DMS114 treated with DMSO at 0.1 percent for 48 hours (cell line): ENCODE measurements around the gene CORO6.
A peak's percentile ranks its signal among the peaks of the same experiment; 100 is the strongest.

Experiments
- DNase-seq: peaks from one replicate; lab custom pipeline; 2025; ENCODE audit not compliant: unreplicated experiment; lab: John Stamatoyannopoulos, UW

The CORO6 gene

GRCh38 chr17:29591737-29592608 is 30.7 kb downstream of the CORO6 start:
- DNase-seq, result peak; percentile 77

- peak; percentile 43 for DNase-seq
Measured at GRCh38 chr17:29591146-29591736, 31.5 kb downstream of the CORO6 start.

DNA sequence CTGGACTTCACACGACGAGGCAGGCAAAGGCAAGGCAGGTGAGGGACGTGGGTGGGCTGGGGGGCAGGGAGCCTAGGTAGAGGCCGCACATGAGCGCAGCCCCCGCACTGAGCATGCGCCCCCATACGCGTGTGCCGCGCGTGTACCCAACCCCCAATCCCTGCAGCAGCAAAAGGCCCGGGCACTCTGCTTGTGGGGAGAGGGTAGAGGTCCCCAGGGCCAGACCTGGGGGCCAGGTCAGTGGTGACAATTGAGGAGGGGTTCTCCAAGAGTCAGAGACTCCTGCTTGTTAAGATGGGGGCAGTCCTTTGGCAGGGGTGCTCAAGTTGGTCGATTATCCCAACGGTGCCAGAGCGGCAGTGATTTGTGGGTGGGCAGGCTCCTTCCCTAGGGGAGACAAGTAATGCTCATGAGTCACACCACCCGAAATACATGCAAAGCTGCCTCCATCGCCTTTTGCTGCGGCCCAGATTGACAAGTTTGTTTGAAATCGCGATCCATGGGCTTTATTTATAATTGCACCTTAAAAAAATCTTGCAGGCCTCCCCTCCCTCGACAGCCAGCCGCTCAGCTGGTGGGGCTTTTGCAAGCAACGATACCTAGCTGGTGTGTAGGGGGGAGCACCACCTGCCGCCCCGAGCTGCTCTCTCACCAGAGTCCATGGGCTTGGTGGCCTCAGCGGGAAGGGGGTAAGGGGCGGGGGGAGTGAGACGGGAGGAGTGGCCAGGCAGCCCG is 32.1 kb downstream of the CORO6 start:
- peak; percentile 18 for DNase-seq

DNA sequence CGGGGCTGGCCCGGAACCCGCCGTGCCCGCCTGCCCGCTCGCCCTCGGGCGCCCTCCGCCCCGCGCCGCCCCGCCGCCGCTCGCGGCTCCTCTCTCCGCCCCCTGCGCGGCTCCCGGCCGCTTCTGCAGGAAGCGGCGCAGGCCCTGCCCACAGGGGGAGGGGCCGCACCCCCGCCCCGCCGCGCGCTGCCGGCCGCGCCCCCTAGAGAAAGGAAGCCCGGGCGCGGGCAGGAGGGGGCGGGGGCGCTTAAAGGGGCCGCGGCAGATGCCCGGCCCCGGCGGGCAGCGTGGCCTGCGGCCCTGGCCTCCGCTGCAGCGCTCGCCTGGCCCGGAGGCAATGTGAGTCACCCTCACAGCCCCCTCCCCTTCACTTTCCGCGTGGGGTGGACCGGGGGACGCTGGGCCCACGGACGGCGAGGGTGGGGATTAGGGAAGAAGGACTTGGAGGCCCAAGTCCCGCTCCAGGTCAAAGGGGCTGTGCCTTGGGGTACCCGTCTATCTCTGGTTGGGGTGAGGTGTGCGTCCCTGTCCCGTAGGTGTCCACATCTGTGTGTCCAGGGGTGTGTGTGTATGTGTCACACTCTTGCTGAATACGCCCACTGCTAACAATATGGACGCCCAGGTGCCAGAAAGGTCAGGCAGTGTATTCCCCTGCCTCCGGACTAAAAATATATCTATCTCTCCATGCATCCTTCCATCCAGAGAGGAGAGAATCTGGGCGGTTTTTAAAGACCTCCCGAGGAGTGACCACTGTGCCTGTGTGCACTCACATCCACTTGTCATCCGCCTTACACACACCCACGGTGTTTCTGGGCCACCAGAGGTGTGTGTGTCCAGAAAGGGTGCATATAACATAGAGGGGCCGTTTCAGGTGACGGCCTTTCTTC is 32.9 kb downstream of the CORO6 start, which contains the start of gene GIT1:
TSS of gene GIT1 (minus strand) at position 125 of the 887 bp plus-strand sequence. CDS start 270 bp downstream, outside the sequence.
- DNase-seq, result peak; percentile 57

DNA sequence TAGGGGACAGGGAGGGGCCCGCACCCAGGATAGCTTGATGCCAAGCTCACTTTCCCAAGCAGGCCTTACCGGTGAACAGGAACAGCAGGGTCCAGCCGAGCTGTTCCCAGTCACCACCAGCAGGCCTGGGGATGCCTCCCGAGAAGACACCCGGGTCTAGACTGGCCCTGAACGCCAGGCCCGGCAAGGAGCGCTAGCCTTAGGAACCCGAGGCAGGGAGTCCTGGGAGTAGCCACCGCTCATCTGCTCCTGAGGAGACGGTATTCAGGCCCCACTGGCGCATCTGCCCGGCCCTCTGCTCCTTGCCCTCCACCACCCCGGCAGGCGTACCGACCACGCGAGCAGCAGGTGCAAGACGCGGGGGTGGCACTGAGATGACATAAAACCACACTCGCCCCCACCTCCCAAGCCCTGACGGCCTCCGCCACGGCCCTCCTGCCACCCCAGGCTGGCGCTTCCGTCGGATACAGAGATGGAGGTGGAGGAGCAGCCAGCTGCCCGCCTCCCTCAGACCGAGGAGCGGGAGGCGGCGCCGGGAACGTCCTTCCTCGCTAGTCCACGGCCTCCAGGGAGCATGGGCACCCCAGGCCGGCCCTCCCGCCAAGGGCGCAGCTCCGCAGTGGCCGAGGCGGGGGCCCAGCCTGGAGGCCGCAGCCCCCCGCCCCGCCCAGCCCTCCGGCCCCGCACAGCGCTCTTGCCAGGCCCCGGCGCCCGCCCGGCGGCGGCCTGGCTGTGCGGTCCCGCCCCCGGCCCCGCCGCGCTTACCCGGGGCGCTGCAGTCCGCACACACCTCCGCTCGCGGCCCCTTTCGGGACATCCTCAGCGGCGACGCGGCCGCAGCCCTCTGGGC is 33.9 kb downstream of the CORO6 start:
- no peak for DNase-seq

DNA sequence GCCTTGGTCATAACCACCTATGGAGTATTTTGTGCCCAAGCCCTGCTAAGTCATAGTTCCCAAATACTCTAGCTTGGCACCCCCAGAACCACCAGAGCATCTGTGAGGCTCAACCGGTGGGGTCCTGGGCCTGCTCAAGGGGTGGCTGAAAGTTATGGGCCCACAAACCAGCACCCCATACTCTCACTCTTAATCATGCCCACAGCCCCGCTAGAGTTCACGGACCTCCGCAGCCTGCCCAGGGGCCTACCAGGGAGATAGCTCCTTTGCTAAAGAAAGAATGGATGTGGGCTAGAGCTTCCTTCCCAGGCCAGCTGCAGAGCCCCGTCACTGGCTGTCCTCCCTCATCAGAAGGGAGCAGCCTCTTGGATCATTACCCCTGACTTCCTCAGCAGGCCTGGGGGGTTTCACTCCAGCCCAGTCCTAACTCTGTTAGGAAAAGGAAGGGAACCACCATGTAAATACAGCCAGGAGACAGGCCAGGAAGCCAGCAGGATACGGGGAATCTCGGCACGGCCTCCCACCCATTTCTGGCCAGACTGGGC is 34.6 kb downstream of the CORO6 start:
- DNase-seq, result no peak

GRCh38 chr17:29587591-29587990 is 35.1 kb downstream of the CORO6 start:
- DNase-seq, result no peak

DNA sequence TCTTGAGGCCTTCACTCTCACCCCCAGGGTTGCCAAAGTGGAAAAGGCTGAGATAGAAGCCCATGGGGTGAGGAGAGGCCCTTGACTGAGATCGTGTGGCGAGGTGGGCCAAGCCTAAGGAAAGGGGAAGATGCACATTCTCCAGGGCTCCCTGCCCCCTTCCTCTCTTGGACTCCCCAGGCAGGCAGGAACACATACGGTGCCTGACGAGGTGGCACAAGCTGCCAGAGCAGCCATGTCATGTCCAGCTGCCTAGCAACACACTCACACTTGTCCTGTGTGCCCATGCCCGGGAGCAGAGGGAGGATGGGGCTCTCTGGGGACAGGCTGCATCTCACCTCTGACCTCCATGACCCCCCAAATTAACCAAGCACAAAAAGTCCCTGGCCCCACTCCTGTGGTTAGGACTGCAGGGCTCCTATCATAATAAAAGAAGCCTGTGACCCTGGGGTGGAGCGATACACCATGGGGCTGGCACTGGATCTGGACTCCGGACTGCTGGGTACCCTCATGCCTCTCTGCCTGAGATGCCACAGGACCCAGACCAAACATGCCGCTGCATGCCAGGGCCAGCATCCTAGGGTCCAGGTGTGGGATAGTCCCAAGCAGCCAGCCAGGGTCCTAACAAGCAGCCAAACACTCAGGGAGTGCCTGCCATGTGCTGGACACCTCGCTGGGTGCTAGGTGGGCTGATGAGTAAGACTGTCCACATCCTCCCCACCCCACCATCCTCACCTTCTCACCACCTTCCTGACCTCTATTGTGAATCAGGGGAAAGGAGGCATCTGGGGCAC is 35.8 kb downstream of the CORO6 start:
- no peak for DNase-seq

GRCh38 chr17:29585080-29585751 is 37.5 kb downstream of the CORO6 start:
- no peak for DNase-seq

DNA sequence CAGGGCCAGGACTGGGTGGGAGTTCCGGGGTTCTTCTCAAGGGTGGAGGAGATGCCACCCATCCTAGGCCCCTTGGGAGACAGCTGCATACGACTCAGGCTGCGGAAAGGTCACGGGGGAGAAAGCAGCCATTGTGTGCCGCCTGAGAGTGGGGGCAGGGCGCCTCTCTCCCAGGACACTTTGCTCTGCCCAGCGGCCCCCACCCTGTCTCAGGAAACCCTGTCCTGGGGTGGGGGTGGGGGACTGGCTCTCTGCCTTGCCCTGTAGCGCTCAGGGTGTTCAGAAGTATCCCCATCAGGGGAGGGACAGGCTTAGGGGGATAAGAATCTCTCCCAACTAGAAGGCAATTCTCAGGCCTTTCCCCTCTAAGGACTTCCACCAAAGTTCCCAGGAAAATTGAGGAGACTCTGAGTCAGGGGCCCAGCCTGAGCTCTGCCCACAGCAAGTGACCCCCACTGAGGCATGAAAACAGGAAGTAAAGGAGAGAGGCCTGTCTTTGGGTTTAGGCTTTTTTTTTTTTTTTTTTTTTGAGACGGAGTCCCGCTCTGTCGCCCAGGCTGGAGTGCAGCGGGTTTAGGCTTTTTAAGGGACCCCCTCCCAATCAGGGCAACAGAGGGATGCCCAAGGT is 38.1 kb downstream of the CORO6 start:
- no peak for DNase-seq

DNA sequence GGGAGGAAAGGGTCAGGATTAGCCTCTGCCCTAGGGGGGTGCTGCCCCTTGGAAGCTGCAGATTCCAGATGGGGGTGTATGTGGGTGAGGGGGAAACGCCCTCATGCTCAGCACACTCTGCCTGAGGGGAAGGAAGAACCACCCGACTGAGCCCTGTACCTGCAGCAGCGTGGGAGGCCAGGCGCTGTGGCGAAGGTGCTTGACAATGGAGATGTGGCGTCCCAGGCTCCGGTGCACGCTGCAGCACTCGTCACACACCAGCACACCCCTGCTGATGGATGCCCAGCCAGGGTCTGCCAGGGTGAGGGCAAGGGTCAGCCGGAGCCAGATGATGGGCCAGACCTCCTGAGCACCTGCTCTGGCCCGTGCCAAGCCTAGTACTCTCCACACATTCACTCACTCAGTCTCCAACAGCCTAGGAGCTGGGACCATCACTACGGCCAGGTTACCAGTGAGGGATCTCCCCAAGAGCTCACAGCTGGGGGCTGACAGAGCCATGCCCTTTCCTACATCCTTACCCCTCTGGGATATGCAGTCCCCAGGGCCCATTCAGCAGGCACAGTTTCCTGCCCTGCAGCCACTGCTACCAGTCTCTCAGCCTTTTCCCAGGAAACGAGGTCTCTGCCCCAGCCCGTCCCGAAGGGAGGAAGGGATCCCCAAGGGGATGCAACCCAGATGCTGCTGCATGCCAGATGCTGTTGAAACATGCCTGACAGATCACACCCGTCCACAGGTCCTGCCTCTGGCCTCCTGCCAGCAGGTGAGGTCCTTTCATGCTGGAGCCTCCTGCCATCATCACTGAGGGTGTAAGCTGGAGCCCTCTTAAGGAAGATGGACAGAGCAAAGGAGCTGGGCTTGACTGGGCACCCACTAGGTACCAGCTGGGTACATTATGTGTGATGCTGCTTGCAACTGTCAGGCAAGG is 39.1 kb downstream of the CORO6 start:
- no peak for DNase-seq

DNA sequence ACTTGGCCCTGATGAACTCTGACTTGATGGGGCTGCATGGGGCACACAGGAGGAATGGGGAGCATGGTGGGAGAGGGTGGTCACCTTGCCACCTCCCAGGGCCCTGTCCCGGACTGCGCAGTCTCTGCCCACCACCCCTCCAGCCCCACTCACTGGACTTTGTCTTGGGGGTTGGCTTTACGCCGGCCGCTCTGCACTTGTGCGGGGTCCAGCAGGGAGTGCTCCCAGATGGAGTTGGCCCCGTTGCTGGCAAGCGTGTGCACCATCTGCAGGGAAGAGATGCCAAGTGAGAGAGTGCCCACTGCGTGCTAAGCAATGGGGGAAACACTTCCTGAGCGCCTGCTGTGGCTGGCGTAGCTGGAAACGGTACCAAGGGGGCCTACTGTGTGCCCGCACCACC is 39.9 kb downstream of the CORO6 start:
- DNase-seq, result no peak

DNA sequence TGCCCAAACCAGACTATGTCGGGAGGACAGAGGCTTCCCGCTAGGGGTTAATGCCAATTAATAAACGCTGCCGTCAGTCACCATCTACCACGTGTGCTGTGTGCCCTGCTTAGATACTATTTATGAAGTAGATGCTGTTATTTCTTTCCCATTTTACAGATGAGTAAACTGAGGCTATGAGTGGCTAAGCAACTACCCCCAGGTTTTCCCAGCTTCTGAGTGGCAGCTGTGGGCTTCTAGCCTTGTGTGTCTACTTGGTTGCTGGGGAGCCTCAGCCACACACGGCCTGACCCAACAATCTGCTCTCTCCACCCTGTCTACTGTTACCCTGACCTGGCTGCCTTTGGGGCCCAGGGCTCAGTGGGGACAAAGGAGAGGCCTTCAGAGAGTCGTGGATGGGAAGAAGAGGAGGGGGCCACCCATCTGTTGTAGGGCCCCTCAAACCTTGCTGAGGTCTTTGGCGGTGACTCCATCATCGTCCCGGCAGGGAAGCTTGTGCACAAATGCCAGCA is 40.4 kb downstream of the CORO6 start:
- DNase-seq, result no peak

DNA sequence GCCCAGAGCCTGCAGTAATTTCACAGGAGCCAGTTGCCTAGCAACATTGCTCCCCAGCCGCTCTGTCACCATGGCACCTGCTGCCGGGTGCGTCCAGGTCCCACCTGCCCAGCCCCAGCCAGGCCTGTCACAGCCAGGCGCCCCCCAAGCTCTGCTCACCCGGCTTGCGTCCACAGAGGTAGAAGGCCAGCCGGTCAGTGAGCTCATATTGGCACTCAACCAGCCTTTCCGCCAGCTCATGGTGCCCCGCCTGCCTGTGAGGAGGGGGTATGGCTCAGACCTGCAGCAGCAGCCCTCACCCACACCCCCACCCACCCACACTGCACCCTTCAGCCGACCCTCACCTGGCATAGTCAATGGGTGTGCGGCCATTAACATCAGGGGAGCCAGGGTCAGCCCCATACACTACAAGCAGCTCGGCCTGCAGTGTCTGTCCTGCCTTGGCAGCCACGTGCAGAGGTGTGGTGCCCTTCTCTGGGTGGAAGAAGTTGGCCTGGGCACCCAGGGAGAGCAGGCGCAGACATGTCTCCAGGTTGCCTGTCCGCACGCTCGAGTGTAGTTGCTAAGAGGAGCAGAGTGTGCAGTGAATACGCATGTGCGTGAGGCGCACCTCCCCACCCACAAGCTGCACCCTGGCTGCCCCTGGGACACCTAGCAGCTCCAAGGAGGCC is 41.0 kb downstream of the CORO6 start:
- no peak for DNase-seq

- DNase-seq, result peak; percentile 57
Measured at GRCh38 chr17:29579866-29580771, 42.6 kb downstream of the CORO6 start.
